Stimulated activated naive CD8-positive, alpha-beta T cell treated with anti-CD3 and anti-CD28 coated beads, Interleukin-15, Interleukin-2, amounts not matched to agents 100 ng/mL and 50 ng/mL, for 24 hours (primary cell): Measurements from ENCODE around the gene NEDD4.
"Not testable (repeated sequence)": the region's sequence is repeated elsewhere in the genome, so short reads cannot be mapped to it uniquely, and the experiment has no call there.

Experiments
- H3K27ac Mint-ChIP-seq: one replicate; pipeline ENCODE4 v1.8.0; 2021; ENCODE audit warnings: mild to moderate bottlenecking, mixed read lengths
- H3K27me3 Mint-ChIP-seq: one replicate; pipeline ENCODE4 v1.8.0; 2021; ENCODE audit warnings: mixed read lengths
- H3K36me3 Mint-ChIP-seq: one replicate; pipeline ENCODE4 v1.8.0; 2021; ENCODE audit warnings: low read depth, mixed read lengths
- H3K4me1 Mint-ChIP-seq: one replicate; pipeline ENCODE4 v1.8.0; 2021; ENCODE audit warnings: low read depth, mixed read lengths
- H3K4me3 Mint-ChIP-seq: one replicate; pipeline ENCODE4 v1.8.0; 2021; ENCODE audit warnings: mild to moderate bottlenecking, mixed read lengths
- H3K9me3 Mint-ChIP-seq: one replicate; pipeline ENCODE4 v1.8.0; 2021; ENCODE audit warnings: mixed read lengths

Gene NEDD4

GRCh38 chr15:55907797-55908196 is 85.6 kb downstream of the NEDD4 start:
- H3K36me3 Mint-ChIP-seq, result no peaks in the 10 kb centered on the region
- H3K4me3 Mint-ChIP-seq, result no peak overlapping the region
- no peak overlapping the region for H3K27ac Mint-ChIP-seq
- no peaks in the 10 kb centered on the region for H3K27me3 Mint-ChIP-seq
- H3K4me1 Mint-ChIP-seq, result no peaks in the 10 kb centered on the region
- no peaks in the 10 kb centered on the region for H3K9me3 Mint-ChIP-seq

DNA sequence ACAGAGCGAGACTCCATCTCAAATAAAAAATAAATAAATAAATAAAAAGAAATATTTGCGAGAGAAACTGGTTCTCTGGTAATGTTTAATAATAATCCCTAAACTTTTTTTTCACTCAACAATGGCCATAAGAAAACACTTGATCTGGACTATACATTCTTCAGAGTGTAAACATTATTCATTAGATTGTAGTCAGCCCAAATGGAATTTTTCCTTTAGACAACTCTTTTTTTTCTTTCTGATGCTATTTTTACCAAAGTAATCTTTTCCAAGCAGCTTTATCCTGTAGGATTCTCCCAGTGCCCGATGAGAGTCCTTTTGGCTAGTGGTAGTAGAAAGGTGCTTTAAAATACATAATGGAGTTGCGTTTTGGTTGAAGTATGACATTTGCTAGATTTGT is 90.4 kb downstream of the NEDD4 start:
- no peaks in the 10 kb centered on the region for H3K4me1 Mint-ChIP-seq
- H3K36me3 Mint-ChIP-seq, result no peaks in the 10 kb centered on the region
- H3K27ac Mint-ChIP-seq, result no peak overlapping the region
- no peaks in the 10 kb centered on the region for H3K9me3 Mint-ChIP-seq
- H3K4me3 Mint-ChIP-seq, result no peak overlapping the region
- no peaks in the 10 kb centered on the region for H3K27me3 Mint-ChIP-seq

- Mint-ChIP-seq H3K4me1 (peaks cover 7% of the 10 kb centered on the region), H3K36me3 (no peaks in the 10 kb centered on the region), H3K9me3 (no peaks in the 10 kb centered on the region), H3K27ac (no peak overlapping the region), H3K4me3 (no peak overlapping the region), H3K27me3 (no peaks in the 10 kb centered on the region)
Measured at GRCh38 chr15:55900019-55900418, 93.4 kb downstream of the NEDD4 start.

DNA sequence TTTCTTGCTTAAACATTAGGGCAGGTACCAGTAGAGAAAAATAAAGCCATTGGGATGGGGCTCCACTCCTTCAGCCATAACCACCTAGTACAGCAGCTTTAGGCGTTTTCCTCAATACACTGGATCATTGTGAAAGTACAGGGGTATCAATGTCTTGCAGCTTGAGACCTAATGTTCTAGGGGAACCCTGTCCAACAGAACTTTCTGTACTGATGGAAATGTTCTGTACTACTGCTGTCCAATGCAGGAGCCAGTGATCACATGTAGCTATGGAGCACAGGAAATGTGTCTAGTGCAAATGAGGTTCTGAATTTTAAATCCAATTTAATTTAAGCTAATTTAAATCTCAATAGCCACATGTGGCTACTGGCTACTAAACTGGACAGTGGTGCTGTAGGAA is 93.9 kb downstream of the NEDD4 start:
- no peak overlapping the region for H3K4me3 Mint-ChIP-seq
- no peaks in the 10 kb centered on the region for H3K9me3 Mint-ChIP-seq
- H3K36me3 Mint-ChIP-seq, result no peaks in the 10 kb centered on the region
- no peak overlapping the region for H3K27ac Mint-ChIP-seq
- H3K4me1 Mint-ChIP-seq, result peaks cover 9% of the 10 kb centered on the region
- no peaks in the 10 kb centered on the region for H3K27me3 Mint-ChIP-seq

DNA sequence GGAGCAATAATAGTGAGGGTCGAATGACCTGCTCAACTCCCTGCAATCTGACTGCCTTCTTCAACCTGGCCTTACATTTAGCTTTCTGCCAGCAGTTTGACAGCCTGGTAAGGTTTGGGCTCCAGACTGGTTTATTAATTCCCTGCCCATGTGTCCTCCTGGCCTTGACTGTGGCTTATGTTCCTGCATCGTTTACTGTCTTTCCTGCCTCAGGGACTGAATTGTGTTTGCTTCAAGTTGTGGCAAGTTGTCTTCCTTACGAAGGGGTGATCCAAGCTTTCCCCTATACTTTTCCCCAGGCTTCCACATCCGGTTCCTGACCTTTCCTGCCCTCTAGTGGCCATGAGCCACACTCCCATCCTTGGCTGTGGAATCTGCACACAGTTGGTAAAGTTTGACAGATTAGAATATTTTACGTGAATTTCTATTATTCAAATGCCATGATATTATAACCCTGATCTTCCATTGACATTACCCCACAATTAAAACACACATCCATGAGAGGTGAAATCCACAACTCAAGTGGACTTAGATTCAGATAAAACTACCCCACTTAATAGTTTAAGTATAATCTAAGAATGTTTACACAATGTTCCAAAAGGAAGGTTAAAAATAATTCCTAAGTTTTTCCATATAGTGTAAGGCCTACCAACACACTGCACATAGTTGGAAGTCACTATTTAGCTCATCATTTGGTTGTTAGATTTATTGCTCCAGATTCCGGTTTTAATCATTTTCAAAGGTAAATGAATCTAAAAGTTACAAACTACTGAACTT is 95.7 kb downstream of the NEDD4 start:
- Mint-ChIP-seq H3K4me3 (no peak overlapping the region), H3K27me3 (no peaks in the 10 kb centered on the region), H3K27ac (no peak overlapping the region), H3K4me1 (peaks cover 17% of the 10 kb centered on the region), H3K36me3 (no peaks in the 10 kb centered on the region), H3K9me3 (no peaks in the 10 kb centered on the region)

- Mint-ChIP-seq H3K9me3 (no peaks in the 10 kb centered on the region), H3K4me3 (no peak overlapping the region), H3K36me3 (no peaks in the 10 kb centered on the region), H3K27me3 (no peaks in the 10 kb centered on the region), H3K27ac (no peak overlapping the region), H3K4me1 (peaks cover 17% of the 10 kb centered on the region)
Measured at GRCh38 chr15:55894399-55894965, 98.9 kb downstream of the NEDD4 start.

- H3K4me3 Mint-ChIP-seq, result no peak overlapping the region
- H3K4me1 Mint-ChIP-seq, result peaks cover 17% of the 10 kb centered on the region
- H3K9me3 Mint-ChIP-seq, result no peaks in the 10 kb centered on the region
- no peaks in the 10 kb centered on the region for H3K36me3 Mint-ChIP-seq
- no peaks in the 10 kb centered on the region for H3K27me3 Mint-ChIP-seq
- H3K27ac Mint-ChIP-seq, result no peak overlapping the region
Measured at GRCh38 chr15:55893852-55894251, 99.6 kb downstream of the NEDD4 start.

- H3K27me3 Mint-ChIP-seq, result no peaks in the 10 kb centered on the region
- peaks cover 4% of the 10 kb centered on the region for H3K36me3 Mint-ChIP-seq
- peaks cover 17% of the 10 kb centered on the region for H3K4me1 Mint-ChIP-seq
- peaks cover 8% of the 10 kb centered on the region for H3K9me3 Mint-ChIP-seq
- no peak overlapping the region for H3K4me3 Mint-ChIP-seq
- H3K27ac Mint-ChIP-seq, result no peak overlapping the region
Measured at GRCh38 chr15:55891196-55891595, 102.2 kb downstream of the NEDD4 start.

GRCh38 chr15:55884223-55884622 is 109.2 kb downstream of the NEDD4 start:
- Mint-ChIP-seq H3K27ac (no peak overlapping the region), H3K27me3 (no peaks in the 10 kb centered on the region), H3K9me3 (peaks cover 16% of the 10 kb centered on the region), H3K4me3 (no peak overlapping the region), H3K4me1 (no peaks in the 10 kb centered on the region), H3K36me3 (peaks cover 4% of the 10 kb centered on the region)

DNA sequence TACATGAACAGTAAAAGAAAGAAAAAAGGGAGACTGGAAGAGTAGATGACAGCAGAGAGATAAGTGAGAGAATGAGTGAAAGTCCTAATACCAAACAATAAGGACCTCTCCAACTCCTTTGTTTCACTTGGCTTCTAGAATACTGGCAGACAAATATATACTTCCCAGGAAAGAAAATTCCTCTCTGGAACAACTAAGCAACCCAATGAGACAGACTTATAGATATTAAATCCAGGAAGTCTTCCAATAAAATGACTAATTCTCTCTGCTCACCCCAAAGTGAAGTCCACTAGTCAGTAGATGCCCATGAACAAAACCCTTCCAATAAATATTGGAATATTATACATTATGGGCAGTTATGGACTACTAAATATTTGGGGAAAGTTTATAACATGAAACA is 114.2 kb downstream of the NEDD4 start:
- Mint-ChIP-seq H3K27ac (no peak overlapping the region), H3K4me3 (no peak overlapping the region), H3K4me1 (no peaks in the 10 kb centered on the region), H3K9me3 (no peaks in the 10 kb centered on the region), H3K36me3 (no peaks in the 10 kb centered on the region), H3K27me3 (no peaks in the 10 kb centered on the region)

DNA sequence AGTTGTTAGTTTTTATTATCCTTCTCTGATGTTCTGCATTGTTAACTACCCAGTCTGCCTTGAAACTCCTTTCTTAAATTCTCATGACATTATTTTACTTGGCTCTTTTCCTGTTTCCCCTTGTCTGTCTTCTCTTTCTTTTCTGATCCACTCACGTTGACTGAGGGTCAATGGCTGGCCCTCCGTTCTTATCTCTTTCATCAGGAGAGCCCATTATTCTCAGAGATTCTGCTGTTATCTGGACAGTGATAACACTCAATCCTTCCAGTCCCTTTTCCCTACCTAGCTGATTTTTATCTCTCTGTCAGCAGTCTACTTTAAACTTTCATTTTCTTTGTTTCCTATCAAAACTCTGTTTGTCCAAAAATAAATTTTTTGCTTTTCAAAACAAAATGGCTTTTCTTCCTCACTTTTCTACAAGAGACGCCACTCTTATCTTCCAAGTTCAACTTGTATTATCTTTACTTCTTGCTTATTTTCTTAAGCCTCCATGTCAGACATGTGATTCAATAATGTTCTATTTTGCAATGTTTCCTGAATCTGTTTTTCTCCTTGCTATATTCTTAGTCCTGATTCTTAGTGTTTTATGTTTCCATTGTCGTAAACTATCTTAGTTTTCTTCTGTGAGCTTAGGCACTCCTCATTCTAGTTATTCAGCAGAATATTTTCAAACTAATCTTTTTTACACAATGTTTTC is 120.2 kb downstream of the NEDD4 start:
- H3K27ac Mint-ChIP-seq, result no peak overlapping the region

DNA sequence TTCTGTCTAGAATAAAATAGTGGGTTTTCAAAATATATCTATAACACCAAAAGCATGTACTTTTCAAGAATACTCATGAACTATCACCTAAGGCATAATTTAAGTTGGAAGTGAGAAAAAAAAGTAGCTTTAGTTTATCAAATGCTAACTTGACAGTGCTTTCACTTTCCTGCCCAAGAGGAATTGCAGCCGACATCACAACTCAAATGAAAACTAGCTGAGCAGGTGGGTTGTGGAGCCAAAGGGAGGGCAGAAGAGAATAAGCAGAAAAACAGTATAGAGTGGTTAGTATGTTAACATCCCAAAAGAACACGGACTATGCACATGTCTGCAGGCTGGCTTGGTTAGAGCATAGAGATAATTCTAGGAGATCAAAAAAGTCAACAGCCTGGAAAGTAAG is 120.9 kb downstream of the NEDD4 start:
- no peaks in the 10 kb centered on the region for H3K27me3 Mint-ChIP-seq
- no peaks in the 10 kb centered on the region for H3K4me1 Mint-ChIP-seq
- H3K9me3 Mint-ChIP-seq, result no peaks in the 10 kb centered on the region
- no peak overlapping the region for H3K4me3 Mint-ChIP-seq
- no peak overlapping the region for H3K27ac Mint-ChIP-seq
- peaks cover 3% of the 10 kb centered on the region for H3K36me3 Mint-ChIP-seq

More for the DNA sequence above, 120.2 kb downstream of the NEDD4 start:
- H3K4me3 Mint-ChIP-seq, result no peak overlapping the region
- H3K9me3 Mint-ChIP-seq, result no peaks in the 10 kb centered on the region
- H3K4me1 Mint-ChIP-seq, result no peaks in the 10 kb centered on the region
- no peaks in the 10 kb centered on the region for H3K27me3 Mint-ChIP-seq
- H3K36me3 Mint-ChIP-seq, result peaks cover 3% of the 10 kb centered on the region

GRCh38 chr15:55869660-55870059 is 123.8 kb downstream of the NEDD4 start:
- Mint-ChIP-seq H3K36me3 (peaks cover 3% of the 10 kb centered on the region), H3K27me3 (no peaks in the 10 kb centered on the region), H3K9me3 (no peaks in the 10 kb centered on the region), H3K4me3 (no peak overlapping the region), H3K4me1 (no peaks in the 10 kb centered on the region), H3K27ac (no peak overlapping the region)

DNA sequence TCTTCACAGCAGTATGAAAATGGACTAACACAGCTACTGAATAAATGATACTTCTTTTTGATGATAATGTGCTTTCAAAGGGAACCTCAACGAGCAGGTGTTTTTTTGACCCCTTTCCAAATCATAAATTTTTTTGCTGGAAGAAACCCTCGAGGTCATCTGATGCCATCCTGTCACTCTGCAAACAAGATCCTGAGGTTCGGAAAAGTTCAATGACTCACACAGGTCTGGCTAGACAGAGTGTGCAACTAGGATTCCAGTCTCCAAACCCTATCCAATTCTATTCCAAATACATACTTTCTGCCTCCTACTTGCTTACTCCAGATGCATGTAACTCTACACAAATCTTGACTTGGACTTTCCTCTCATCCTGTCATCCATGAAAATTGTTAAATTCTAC is 124.7 kb downstream of the NEDD4 start:
- no peaks in the 10 kb centered on the region for H3K4me1 Mint-ChIP-seq
- no peaks in the 10 kb centered on the region for H3K27me3 Mint-ChIP-seq
- H3K27ac Mint-ChIP-seq, result no peak overlapping the region
- no peak overlapping the region for H3K4me3 Mint-ChIP-seq
- peaks cover 3% of the 10 kb centered on the region for H3K36me3 Mint-ChIP-seq
- H3K9me3 Mint-ChIP-seq, result no peaks in the 10 kb centered on the region

- not testable (repeated sequence) for H3K4me3 Mint-ChIP-seq, H3K9me3 Mint-ChIP-seq, H3K4me1 Mint-ChIP-seq, H3K27ac Mint-ChIP-seq, H3K27me3 Mint-ChIP-seq, H3K36me3 Mint-ChIP-seq
Measured at GRCh38 chr15:55868291-55868690, 125.1 kb downstream of the NEDD4 start.
